HG02840 (cell line): ENCODE measurements around the gene FAT1.

Source experiments
- ATAC-seq: cut with Tn5 transposase; IDR thresholded peaks from one replicate; pipeline ENCODE4 v1.9.1; 2021; ENCODE audit warnings: mild to moderate bottlenecking, moderate library complexity, moderate number of reproducible peaks; ENCODE audit not compliant: unreplicated experiment, low FRiP score

FAT1 gene

GRCh38 chr4:186701788-186702187, 21.9 kb downstream of the FAT1 start:
- ATAC-seq: no peak

- ATAC-seq: no peak
Measured at GRCh38 chr4:186701273-186701672, 22.4 kb downstream of the FAT1 start.

- no peak for ATAC-seq
Measured at GRCh38 chr4:186700746-186701145, 22.9 kb downstream of the FAT1 start.

- ATAC-seq: no peak
Measured at GRCh38 chr4:186699881-186700397, 23.7 kb downstream of the FAT1 start.

- ATAC-seq: no peak
Measured at GRCh38 chr4:186699298-186699697, 24.4 kb downstream of the FAT1 start.

- no peak for ATAC-seq
Measured at GRCh38 chr4:186698525-186698924, 25.1 kb downstream of the FAT1 start.

GRCh38 chr4:186698028-186698427, 25.6 kb downstream of the FAT1 start:
- ATAC-seq: no peak

GRCh38 chr4:186695392-186695791, 28.3 kb downstream of the FAT1 start:
- ATAC-seq: no peak

GRCh38 chr4:186693894-186694293, 29.8 kb downstream of the FAT1 start:
- ATAC-seq: no peak

- ATAC-seq: no peak
Measured at GRCh38 chr4:186693159-186693815, 30.4 kb downstream of the FAT1 start.

- ATAC-seq: no peak
Measured at GRCh38 chr4:186691396-186691795, 32.3 kb downstream of the FAT1 start.

- ATAC-seq: no peak
Measured at GRCh38 chr4:186689476-186689875, 34.2 kb downstream of the FAT1 start.

- no peak for ATAC-seq
Measured at GRCh38 chr4:186688150-186688943, 35.3 kb downstream of the FAT1 start.

GRCh38 chr4:186687265-186687664, 36.4 kb downstream of the FAT1 start:
- ATAC-seq: no peak

GRCh38 chr4:186685767-186686183, 37.9 kb downstream of the FAT1 start:
- no peak for ATAC-seq

- ATAC-seq: no peak
Measured at GRCh38 chr4:186684889-186685309, 38.8 kb downstream of the FAT1 start.

GRCh38 chr4:186684220-186684619, 39.4 kb downstream of the FAT1 start:
- ATAC-seq: no peak

- ATAC-seq: no peak
Measured at GRCh38 chr4:186680641-186681040, 43.0 kb downstream of the FAT1 start.

- ATAC-seq: no peak
Measured at GRCh38 chr4:186676531-186677161, 47.0 kb downstream of the FAT1 start.

GRCh38 chr4:186669735-186670134, 53.9 kb downstream of the FAT1 start:
- ATAC-seq: no peak

- ATAC-seq: no peak
Measured at GRCh38 chr4:186669159-186669731, 54.4 kb downstream of the FAT1 start.
